ENCODE measurements around the gene GHRH.

GHRH gene, protein sequence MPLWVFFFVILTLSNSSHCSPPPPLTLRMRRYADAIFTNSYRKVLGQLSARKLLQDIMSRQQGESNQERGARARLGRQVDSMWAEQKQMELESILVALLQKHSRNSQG

DNA sequence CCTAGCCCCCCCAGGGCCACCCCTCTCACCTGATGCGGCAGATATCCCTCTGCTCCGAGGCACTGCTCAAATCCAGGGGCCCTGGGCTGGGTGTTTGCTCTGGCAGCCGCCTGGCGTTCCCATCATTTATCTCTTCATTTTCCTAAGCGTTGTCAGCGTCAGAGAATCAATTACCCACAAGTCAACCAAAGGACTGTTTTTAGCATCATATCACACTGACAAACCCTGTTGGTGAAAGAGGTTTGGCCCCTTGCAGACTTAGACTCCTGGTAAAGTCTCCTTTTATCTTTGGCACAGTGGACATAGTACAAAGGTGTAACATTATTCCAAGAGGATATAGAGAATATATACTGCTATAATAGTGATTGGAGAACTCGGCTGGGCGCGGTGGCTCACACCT lies at the start of gene GHRH:
TSS of gene GHRH (minus strand) at position 101 of the 400 bp plus-strand sequence. CDS start 4,925 bp downstream, outside the sequence.
- no peak for DNase-seq

DNA sequence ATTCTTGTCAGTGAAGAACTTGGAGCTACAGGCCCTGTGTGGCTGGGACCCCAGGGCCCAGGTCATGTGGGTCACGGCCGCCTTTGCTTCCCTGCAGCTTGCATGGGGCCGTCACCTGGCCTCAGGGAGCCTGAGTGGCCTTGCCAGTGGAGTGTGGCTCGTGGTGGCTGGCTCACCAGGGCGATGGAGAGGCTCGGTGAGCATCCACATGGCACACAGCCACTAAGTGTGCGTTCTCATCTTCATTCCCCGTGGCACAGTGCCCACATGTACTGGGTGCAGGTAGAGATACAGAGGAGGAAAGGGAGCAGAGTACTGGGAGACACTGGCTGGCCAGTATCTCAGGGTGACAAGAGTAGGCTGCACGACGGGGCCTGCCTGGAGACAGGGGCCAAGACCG lies 49.3 kb upstream of the GHRH start:
- DNase-seq, result no peak

GRCh38 chr20:37309936-37310590 lies 48.4 kb upstream of the GHRH start:
- DNase-seq, result no peak

DNA sequence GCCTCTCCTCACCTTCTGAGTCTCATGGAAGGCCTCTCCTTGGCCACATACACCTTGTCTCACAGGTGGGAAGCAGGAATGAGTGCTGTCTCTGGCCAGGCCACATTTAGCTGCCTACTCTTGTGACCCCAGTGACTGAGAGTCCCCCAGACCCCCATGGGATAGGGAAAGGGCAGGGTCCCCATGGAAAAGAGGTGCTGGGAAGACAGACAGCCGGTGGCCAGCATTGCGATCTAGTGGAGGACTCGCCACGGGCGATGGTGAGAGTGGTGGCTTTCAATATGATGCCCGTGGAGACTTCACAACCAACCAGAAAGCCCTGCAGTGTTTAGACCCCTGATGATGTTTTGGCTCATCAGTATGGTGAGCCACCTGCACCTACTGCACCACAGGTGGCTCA lies 47.7 kb upstream of the GHRH start:
- no peak for DNase-seq

- no peak for DNase-seq
Observed at GRCh38 chr20:37308086-37309050, 46.8 kb upstream of the GHRH start.

DNA sequence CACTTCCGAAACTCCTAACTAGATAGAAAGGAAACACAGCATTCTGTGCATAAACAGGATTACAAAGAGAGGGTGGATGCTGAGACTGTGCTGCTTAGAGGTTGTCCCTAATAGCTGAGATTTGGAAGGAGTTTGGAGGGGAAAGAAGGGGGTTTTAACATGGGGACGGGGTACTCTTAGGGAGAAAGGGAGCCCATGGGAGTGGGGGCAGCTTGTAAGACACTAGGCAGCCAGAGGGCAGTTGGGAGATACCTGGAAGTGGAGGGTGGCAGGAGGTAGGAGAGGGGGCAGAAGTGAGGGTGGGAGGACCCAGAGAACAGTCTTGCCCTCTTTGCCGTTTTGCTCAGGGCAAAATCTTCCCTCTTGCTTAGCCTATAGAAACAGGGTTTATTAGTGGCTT lies 44.2 kb upstream of the GHRH start:
- no peak for DNase-seq

DNA sequence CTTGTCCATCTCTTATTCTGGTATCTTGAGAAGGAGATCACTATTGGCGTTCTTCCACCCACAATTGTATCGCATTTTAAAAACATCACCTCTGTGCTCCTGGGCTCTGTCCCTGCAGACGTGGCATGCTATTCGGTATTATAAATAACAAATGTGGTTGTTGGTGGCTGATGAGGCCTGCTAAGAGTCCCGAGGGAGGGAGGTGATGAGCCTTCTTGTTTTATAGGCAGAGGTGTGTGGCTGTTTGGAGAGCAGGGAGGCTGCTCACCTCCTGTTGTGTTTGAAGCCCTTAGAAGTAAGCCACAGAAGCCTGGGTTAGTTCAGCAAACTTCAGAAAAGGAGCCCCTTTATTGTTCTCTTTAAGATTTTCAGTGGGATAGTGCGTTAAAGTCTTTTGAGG lies 43.5 kb upstream of the GHRH start:
- DNase-seq, result no peak

DNA sequence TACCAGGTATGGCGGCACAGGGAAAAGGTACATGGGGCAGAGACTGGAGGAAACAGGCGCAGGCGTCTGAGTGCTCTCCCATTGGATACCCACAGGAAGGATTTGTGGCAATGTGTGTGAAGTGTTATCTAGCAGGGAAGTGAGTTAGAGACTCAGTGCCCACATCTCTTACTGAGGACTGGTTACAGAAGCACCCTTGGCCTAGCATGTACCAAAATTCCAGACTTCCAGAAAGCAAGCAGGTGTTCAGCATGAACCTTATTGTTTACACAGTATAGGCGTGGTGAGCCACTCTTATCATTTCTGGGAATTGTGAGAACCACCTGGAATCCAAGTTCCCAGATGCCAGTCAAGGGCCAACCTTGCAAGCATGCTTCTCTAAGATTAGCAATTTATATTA lies 42.0 kb upstream of the GHRH start:
- no peak for DNase-seq

GRCh38 chr20:37302981-37303380 lies 41.4 kb upstream of the GHRH start:
- DNase-seq, result no peak

DNA sequence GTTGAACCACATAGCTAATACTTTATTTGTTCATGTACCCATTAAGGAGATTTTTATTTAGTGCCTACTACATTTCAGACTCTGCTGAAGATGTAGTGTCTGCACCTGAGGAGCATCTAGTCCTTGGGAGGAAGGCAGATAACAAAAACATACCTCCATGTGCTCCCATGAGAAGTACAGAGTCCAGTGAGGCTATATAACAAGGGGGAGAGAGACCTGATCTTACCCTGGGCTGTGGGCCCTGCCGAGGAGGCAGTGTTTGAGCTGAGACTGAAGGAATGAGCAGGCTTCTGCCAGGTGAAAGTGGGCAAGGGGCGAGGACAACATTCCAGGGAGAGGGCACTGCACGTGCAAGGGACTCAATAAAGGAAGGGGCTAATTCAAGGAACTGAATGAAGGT lies 39.9 kb upstream of the GHRH start:
- DNase-seq, result no peak

DNA sequence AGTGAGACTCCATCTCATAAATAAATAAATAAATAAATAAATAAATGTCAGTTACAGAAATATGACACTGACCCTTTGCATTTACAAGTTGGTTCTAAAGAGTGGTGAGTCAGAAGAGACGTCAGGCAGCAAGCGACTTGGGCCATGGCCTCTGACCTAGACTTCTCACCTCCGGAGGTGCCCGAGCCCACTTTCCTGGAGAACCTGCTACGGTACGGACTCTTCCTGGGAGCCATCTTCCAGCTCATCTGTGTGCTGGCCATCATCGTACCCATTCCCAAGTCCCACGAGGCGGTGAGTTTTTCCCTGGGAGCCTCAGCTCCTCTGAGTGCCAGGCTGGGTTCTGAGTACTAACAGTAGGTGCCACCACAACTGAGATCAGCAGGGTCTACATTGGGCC lies 39.5 kb upstream of the GHRH start:
- no peak for DNase-seq

GRCh38 chr20:37299718-37300528 lies 38.3 kb upstream of the GHRH start:
- no peak for DNase-seq

GRCh38 chr20:37298190-37298939 lies 36.8 kb upstream of the GHRH start:
- DNase-seq, result no peak

- DNase-seq, result no peak
Observed at GRCh38 chr20:37297066-37297736, 35.6 kb upstream of the GHRH start.

- DNase-seq, result no peak
Observed at GRCh38 chr20:37296371-37296770, 34.8 kb upstream of the GHRH start.

- no peak for DNase-seq
Observed at GRCh38 chr20:37295595-37295994, 34.0 kb upstream of the GHRH start.

DNA sequence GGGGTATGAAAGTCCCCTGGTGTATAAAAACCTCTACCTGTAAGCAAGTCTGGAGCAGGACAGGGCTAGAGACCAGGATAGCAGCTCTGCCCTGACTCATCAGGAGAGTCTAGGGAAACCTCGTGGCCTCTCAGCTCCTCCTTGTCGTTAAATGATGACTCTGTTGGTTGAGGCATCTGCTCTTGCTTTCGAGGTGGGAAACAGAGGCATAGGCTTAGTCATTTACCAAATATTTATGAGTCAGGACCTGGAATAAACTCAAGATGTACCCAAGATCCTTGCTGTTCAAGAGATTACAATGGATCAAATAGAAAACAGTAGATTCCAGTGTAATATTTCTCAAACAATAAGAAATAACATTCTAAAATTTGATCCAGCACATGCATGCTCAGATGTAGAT lies 33.4 kb upstream of the GHRH start:
- DNase-seq, result no peak

GRCh38 chr20:37294262-37294981 lies 32.8 kb upstream of the GHRH start:
- DNase-seq, result no peak

DNA sequence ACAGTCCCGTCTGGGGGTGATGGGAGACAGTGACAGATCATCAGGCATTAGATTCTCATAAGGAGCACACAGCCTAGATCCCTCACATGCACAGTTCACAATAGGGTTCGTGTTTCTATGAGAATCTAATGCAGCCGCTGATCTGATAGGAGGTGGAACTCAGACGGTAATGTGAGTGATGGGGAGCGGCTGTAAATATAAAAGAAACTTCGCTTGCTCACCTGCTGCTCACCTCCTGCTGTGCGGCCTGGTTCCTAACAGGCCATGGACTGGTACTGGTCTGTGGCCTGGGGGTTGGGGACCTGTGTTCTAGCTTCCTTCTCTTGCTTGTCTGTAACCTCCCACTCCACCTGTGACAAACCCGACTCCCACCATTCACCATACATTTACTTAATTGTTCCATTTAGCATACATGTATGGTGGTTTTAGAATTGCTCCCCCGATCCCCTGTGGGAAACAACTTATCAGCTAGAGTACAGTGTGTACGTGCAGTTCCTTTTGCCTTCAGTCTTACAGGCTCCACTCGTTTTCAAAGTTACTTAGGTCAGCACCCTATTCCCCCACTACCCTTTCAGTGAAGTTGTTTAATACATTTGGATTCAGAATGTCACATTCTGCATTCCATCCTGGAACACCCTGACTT lies 31.8 kb upstream of the GHRH start:
- no peak for DNase-seq

DNA sequence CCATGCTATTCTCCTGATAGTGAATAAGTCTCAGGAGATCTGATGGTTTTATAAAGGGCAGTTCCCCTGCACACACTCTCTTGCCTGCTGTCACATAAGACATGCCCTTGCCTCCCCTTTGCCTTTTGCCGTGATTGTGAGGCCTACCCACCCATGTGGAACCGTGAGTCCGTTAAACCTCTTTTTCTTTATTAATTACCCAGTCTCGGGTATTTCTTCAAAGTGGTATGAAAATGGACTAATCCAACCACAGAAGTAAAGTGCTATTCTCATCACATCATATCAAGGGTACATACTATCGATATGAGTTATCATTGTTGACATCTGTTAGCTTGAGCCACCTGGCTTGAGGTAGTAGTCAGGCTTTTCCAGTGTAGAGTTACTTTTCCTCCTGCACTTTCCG lies 30.1 kb upstream of the GHRH start:
- DNase-seq, result no peak

All from NCI-H524 treated with DMSO at 0.1 percent for 48 hours (cell line).